HG03354 (cell line): ENCODE results near the gene SCARB1.

Source experiments
- ATAC-seq: cut with Tn5 transposase; IDR thresholded peaks from one replicate; pipeline ENCODE4 v1.9.1; 2021; ENCODE audit warnings: mild to moderate bottlenecking; ENCODE audit not compliant: unreplicated experiment, poor library complexity, severe bottlenecking

SCARB1 gene

GRCh38 chr12:124765581-124766489, 97.8 kb downstream of the SCARB1 start:
- ATAC-seq: no peak

DNA sequence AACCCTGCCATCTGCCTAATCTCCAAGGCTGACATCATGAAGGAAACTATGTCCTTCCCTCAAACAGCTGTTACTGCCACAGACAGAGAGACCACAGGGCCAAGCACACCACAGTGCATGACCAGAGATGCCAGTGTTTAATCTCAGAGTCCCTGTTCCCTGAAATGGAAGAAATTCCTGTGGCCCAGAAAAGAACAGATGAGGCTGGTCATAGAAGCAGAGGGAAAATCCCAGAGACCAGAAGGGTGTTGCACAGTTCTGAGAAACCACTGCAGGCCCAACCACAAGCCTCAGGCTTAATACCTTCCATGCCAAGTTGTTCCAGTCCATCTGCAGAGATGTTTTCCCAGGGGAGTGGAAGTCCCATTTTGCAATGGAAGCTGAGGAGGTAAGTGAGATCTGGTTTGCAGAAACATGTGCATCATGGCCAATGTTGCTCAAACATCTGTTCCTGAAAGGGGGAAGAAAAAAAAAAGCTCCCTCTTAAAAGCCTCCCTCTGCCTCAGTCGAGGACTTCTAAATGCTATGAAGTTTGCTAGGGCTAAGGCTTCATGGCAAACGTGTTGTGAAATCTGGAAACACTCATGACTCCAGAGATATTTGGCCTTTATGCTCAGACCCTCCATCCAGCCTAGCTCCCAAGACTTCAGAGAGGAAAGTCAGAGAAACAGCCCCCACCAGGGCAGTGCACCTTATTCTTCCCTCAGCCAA, 98.6 kb downstream of the SCARB1 start:
- ATAC-seq: no peak

DNA sequence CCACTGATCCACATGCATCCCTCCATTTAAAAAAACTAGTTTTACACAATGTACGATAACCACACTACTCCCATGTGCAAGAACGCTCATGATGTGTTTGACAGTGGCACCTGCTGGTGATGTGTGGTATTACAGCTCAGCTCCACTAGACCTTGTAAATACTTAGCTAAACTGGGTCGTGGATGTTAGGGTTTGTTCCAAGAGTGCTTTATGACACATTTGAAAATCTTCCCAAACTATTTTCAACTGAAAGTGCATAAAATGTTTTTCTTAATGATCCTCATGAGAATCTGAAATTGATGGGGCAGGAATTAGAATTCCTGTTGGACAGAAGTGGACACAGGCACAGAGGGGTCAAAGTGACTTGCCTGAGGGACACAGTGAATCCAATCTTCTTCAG, 99.2 kb downstream of the SCARB1 start:
- no peak for ATAC-seq

GRCh38 chr12:124763594-124763979, 100.1 kb downstream of the SCARB1 start:
- no peak for ATAC-seq

- ATAC-seq: no peak
Observed at GRCh38 chr12:124762791-124763593, 100.7 kb downstream of the SCARB1 start.

DNA sequence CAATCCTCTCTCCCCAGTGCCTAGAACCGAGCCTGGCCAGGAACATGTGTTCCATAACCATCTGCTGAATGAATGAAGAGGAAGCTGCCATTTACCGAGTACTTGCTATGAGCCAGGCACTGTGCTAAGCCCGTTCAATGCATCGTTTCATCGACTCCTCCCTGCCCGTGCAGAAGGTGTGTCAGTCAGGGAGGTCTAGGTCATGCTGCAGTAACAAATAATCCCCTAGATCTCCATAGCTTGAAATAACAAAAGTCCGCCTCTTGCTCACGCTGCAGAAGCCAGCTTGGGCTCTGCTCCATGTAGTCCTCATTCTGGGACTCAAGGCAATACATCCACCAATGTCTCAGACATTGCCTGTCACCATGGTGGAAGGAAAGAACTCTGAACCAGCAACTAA, 101.3 kb downstream of the SCARB1 start:
- ATAC-seq: no peak

DNA sequence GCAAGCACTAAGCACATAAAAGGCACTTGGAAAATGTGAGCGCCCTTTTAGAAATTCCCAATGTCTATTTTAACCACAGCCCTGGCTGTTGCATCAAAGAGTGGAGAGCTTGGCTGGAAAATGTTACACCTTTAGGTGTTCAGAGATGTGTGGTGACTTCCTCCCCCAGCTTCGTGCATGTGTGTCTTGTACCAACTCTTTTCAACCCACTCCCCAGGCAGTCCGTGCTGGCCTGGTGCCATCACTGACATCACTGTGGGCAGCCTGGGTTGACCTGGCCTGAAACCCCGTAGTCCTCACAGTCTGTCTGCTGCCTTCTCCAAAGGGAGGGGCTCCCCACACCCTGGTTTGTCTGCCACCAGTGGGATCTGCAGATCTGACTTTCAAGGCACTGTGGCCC, 101.8 kb downstream of the SCARB1 start:
- ATAC-seq: no peak

GRCh38 chr12:124761056-124761455, 102.6 kb downstream of the SCARB1 start:
- no peak for ATAC-seq

DNA sequence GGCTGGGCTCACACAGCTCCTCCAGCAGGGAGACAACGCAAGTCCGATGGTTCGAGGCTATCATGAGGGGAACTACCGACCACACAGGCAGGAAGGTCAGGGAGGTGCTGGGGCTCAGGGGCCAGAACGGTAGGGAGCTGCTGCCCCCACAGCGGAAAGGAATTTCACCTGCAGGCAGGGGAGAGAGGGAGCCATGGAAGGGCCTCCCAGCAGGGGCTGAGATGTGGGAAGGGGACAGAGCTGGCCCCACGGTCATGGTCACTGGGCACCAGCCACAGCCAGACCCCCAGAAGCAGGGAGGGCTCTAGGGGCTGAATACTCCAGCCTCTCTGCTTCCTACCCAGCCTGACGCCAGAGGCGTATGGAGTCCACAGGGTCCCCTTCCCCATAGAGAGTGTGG, 103.1 kb downstream of the SCARB1 start:
- no peak for ATAC-seq

GRCh38 chr12:124759841-124760503, 103.7 kb downstream of the SCARB1 start:
- ATAC-seq: no peak

GRCh38 chr12:124758266-124759220, 105.1 kb downstream of the SCARB1 start:
- no peak for ATAC-seq

- no peak for ATAC-seq
Observed at GRCh38 chr12:124757329-124757728, 106.3 kb downstream of the SCARB1 start.

DNA sequence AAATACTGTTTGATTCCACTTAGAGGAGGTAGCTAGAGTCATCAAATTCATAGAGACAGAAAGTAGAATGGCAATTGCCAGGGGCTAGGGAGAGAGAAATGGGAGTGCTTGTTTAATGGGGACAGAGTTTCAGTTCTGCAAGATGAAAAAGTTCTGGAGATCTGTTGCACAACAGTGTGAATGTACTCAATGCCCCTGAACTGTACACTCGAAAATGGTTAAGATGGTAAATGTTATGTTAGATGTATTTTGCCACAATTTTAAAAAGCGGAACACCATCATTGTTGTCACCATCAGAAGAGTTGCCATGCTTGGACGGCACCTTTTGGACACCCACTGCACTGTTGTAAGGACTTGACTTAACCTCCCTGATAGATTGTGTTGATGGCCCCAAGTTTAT, 106.9 kb downstream of the SCARB1 start:
- ATAC-seq: no peak

GRCh38 chr12:124756166-124756565, 107.5 kb downstream of the SCARB1 start:
- ATAC-seq: no peak

DNA sequence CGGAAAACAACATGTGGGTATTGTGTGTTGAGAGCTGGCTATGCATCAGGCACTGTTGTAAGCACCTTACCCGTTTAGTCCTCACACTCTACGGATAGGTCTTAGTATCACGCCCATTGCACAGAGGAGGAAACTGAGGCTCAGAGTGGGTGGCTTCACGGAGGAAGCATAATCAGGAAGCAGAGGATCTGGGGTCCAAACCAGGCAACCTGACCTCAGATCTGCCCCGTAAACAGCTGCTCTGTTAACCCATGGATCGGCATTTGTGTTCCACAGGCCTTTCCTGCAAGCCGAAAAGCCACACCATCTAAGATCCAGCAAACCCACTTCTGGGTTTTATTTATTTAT, 107.9 kb downstream of the SCARB1 start:
- no peak for ATAC-seq

DNA sequence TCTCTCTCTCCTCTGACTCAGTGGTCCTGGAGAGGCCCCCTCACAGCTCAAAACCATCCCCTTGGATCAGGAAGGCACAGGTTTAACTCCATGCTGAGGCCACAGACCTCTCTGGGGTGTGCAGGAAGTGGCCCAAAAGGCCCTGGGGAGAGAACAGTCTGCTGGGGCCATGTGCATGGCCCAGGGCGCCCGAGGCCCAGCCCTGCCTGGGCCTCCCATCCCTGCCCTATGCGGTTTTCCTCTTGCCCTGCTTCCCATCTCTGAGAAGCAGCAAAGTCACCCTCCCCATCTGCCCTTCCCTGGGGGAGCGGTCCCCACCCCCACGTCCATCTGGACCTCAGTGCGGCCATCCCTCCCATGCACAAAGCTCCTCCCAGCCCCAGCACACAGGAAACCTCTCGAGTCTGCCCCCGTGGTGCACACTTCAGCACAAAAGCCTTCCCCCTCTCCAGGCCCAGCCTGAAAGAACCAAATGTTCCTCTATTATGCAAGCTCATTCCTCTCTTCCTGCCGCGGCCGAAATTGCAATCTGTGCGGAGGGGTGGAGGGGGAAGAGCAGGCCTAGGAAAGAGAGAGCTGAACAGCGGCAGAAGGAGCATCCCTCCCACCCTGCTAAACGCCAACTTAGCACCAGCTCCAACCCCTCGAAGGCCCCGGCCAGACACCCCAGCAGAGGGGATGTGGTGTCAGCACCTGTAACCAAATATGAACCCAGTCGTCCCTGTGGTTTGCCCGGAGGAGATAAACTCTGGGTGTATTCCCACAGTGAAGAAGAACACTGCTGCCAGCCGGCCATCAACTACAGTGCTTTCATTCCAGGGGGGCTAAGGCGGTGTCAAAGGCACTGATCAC, 108.5 kb downstream of the SCARB1 start:
- no peak for ATAC-seq

DNA sequence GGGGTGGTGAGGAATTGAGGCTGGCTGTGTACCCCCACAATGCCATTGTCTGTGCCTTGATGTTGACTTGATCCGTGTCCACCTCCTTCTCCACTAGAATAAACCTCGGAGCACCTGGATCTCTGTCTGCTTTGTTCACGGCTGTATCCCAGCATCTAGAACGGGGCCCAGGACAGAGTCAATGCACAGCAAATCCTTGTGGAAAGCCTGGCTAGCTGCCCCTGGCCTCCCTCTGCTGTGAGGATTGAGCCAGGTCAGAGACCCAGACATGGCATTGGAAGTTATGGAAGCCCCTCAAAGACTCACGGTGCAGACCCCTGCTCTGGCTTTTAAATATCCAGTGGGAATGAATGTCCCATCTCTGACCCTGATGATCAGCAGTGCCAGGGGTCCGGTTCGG, 109.2 kb downstream of the SCARB1 start:
- no peak for ATAC-seq

GRCh38 chr12:124753993-124754392, 109.7 kb downstream of the SCARB1 start:
- ATAC-seq: no peak
